Measurements from ENCODE around the gene MKLN1.

DNA sequence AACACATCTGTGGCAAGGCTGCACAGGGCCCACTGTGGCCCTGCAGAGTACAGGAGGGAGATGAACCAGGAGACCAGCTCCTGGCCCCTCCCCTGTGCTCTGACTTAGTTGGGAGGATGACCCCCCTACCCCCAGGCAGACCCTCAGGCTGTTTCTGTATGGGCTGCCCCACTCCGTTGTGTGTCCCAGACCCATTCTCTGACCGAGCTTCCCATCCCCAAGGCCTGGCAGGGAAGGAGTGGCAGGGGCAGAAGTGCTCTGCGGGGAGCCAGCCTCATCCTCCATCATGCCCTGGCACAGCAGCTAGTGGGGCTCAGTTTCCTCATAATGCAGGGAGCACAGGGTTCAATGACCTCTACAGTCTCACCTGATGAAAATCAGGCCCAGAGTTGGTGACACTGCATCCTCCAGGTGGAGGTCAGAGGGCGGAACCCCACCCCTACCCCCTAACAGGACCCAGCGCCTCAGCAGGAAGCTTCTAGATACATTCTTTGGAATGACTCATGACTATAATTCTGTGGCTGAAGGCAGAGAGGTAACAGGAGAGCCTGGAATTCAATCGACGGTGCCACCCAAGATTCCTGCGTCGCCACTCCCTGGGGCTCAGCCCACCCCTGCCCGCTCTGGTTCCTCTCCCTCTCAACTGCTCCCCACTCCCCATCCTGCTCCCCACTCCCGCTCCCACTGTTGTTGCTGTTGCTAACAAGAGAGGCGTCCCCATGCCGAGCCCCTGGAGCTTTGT is 210.6 kb downstream of the MKLN1 start:
- TF ChIP-seq, protein P1, sequence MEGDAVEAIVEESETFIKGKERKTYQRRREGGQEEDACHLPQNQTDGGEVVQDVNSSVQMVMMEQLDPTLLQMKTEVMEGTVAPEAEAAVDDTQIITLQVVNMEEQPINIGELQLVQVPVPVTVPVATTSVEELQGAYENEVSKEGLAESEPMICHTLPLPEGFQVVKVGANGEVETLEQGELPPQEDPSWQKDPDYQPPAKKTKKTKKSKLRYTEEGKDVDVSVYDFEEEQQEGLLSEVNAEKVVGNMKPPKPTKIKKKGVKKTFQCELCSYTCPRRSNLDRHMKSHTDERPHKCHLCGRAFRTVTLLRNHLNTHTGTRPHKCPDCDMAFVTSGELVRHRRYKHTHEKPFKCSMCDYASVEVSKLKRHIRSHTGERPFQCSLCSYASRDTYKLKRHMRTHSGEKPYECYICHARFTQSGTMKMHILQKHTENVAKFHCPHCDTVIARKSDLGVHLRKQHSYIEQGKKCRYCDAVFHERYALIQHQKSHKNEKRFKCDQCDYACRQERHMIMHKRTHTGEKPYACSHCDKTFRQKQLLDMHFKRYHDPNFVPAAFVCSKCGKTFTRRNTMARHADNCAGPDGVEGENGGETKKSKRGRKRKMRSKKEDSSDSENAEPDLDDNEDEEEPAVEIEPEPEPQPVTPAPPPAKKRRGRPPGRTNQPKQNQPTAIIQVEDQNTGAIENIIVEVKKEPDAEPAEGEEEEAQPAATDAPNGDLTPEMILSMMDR (IDR thresholded peaks at IDR 0.05): no peak
- TF ChIP-seq POLR2A (IDR thresholded peaks at IDR 0.05): no peak

All from thyroid gland (tissue), 4 donors.